NT2/D1 (cell line): ENCODE data around the gene LCN1.
"Not testable (repeated sequence)": the region's sequence is repeated elsewhere in the genome, so short reads cannot be mapped to it uniquely, and the experiment has no call there.

Source experiments
- SUZ12 ChIP-seq: IDR thresholded peaks from 2 replicates; pipeline ENCODE4 v1.6.1; 2011; ENCODE audit not compliant: insufficient read length, insufficient read depth; ENCODE audit errors: extremely low read depth
- YY1 ChIP-seq: IDR thresholded peaks from 2 replicates; pipeline ENCODE4 v1.6.1; 2011; ENCODE audit not compliant: insufficient read length, insufficient read depth
- ZNF274 ChIP-seq: IDR thresholded peaks from 2 replicates; pipeline ENCODE4 v1.6.1; 2011; ENCODE audit warnings: mild to moderate bottlenecking, low read depth, low read length

- TF ChIP-seq SUZ12, ZNF274, YY1: not testable (repeated sequence)
These were observed 13.6 kb downstream of the LCN1 start for GRCh38 chr9:135534826-135535225.
